HepG2 (cell line): ENCODE results near the gene SOCS1. TPM values are rescaled to one million over a fixed set of nuclear protein-coding genes. Genes with fewer than 3 reads are reported as not detected.

Source experiments
- FOXP1 ChIP-seq, 2 experiments: fragments of 450-650 bp in 1 of 2; IDR thresholded peaks; 2 replicates each; pipeline ENCODE4 v1.6.1; 2017 to 2018; ENCODE audit warnings: antibody characterized with exemption in 1 of 2
- JDP2 ChIP-seq: sonication (generic); formaldehyde crosslinking; IDR thresholded peaks from 2 replicates; pipeline ENCODE4 v1.8.1; 2022; ENCODE audit warnings: missing genetic modification reagents, borderline replicate concordance
- KAT2B ChIP-seq: fragments of 150-350 bp; IDR thresholded peaks from 2 replicates; pipeline ENCODE4 v1.6.1; 2014; ENCODE audit warnings: low read depth, low read length, borderline replicate concordance
- MIXL1 ChIP-seq: IDR thresholded peaks from 2 replicates; pipeline ENCODE4 v1.6.1; 2016
- POLR2A ChIP-seq, 2 experiments: IDR thresholded peaks; 2 replicates each; pipeline ENCODE4 v1.6.1; 2011; ENCODE audit warnings: low read depth in 2 of 2, low read length in 2 of 2, mild to moderate bottlenecking in 1 of 2, moderate library complexity in 1 of 2; ENCODE audit not compliant: insufficient read depth in 1 of 2
- RBAK ChIP-seq: sonication (generic); formaldehyde crosslinking; IDR thresholded peaks from 2 replicates; pipeline ENCODE4 v1.5.1; 2020; ENCODE audit warnings: mild to moderate bottlenecking, missing genetic modification reagents
- SNRNP70 ChIP-seq: fragments of 200-400 bp; formaldehyde crosslinking; IDR thresholded peaks from 2 replicates; pipeline ENCODE4 v1.6.1; 2017; ENCODE audit warnings: mild to moderate bottlenecking, low read depth, low read length, moderate library complexity
- TCF12 ChIP-seq, 2 experiments: fragments of 450-650 bp in 1 of 2; sonication (generic) in 1 of 2; formaldehyde crosslinking in 1 of 2; IDR thresholded peaks; 2 replicates each; pipeline versions ENCODE4 v1.6.1 to v1.8.0; 2017 to 2022; ENCODE audit warnings: antibody characterized with exemption in 1 of 2, mild to moderate bottlenecking in 1 of 2, missing genetic modification reagents in 1 of 2, moderate library complexity in 1 of 2
- ZMYM3 ChIP-seq: sonication (generic); formaldehyde crosslinking; IDR thresholded peaks from 2 replicates; pipeline ENCODE4 v1.5.1; 2020; ENCODE audit warnings: mild to moderate bottlenecking, missing genetic modification reagents
- ZNF12 ChIP-seq: sonication (generic); formaldehyde crosslinking; IDR thresholded peaks from 2 replicates; pipeline ENCODE4 v1.5.0; 2020; ENCODE audit warnings: missing genetic modification reagents
- ZNF432 ChIP-seq: sonication (generic); formaldehyde crosslinking; IDR thresholded peaks from 2 replicates; pipeline ENCODE4 v1.5.0; 2020; ENCODE audit warnings: missing genetic modification reagents, mild to moderate bottlenecking, borderline replicate concordance
- ZNF546 ChIP-seq: sonication (generic); formaldehyde crosslinking; conservative IDR thresholded peaks from 2 replicates; pipeline ENCODE4 v1.8.1; 2023; ENCODE audit warnings: mild to moderate bottlenecking, missing genetic modification reagents
- ZNF652 ChIP-seq: IDR thresholded peaks from 2 replicates; pipeline ENCODE4 v1.6.1; 2016; ENCODE audit warnings: low read depth, borderline replicate concordance
- ZNF883 ChIP-seq: sonication (generic); formaldehyde crosslinking; IDR thresholded peaks from 2 replicates; pipeline ENCODE4 v1.5.1; 2020; ENCODE audit warnings: mild to moderate bottlenecking, missing genetic modification reagents; ENCODE audit errors: not compliant biosample characterization
- ZSCAN30 ChIP-seq: sonication (generic); formaldehyde crosslinking; IDR thresholded peaks from 2 replicates; pipeline ENCODE4 v1.5.0; 2020; ENCODE audit warnings: mild to moderate bottlenecking, missing genetic modification reagents
- polyA plus RNA-seq, 8 experiments: library from polyadenylated mRNA; depleted of rRNA in 3 of 8; stranded (reverse) in 7 of 8; unstranded in 1 of 8; fragments of >200 nt; fragmentation: Illumina TruSeq in 4 of 8; extraction: Trizol in 4 of 8; gene quantifications; 2 replicates each; pipeline versions ENCODE4 v1.2.1 to v1.2.3, GENCODE V29; 2011 to 2016; ENCODE audit warnings: low read depth in 4 of 8, missing spikeins in 1 of 8, mixed read lengths in 1 of 8; ENCODE audit not compliant: insufficient read depth in 1 of 8
- total RNA-seq, 5 experiments: library from RNA; depleted of rRNA; stranded (reverse); fragments of >200 nt; fragmentation: Illumina TruSeq; extraction: Trizol; gene quantifications; 2 replicates each; pipeline ENCODE4 v1.2.3, GENCODE V29; 2016; ENCODE audit warnings: low read depth in 1 of 5
- TF ChIP-seq, protein P1 (sequence below): sonication (generic); formaldehyde crosslinking; IDR thresholded peaks from 2 replicates; pipeline ENCODE4 v1.4.0; 2020; ENCODE audit warnings: mild to moderate bottlenecking, missing genetic modification reagents
- TF ChIP-seq, protein P2 (sequence below): fragments of 450-650 bp; IDR thresholded peaks from 2 replicates; pipeline ENCODE4 v1.6.1; 2016
- TF ChIP-seq, protein P3 (sequence below): sonication (generic); formaldehyde crosslinking; IDR thresholded peaks from 2 replicates; pipeline ENCODE4 v1.4.0; 2020; ENCODE audit warnings: missing genetic modification reagents
- TF ChIP-seq, protein P4 (sequence below), 2 experiments: sonication (generic) in 1 of 2; formaldehyde crosslinking in 1 of 2; IDR thresholded peaks; 2 replicates each; pipeline versions ENCODE4 v1.5.1 to v1.6.1; 2011 to 2020; ENCODE audit warnings: borderline replicate concordance in 1 of 2, low read depth in 1 of 2, low read length in 1 of 2, mild to moderate bottlenecking in 1 of 2, missing genetic modification reagents in 1 of 2, moderate library complexity in 1 of 2

The SOCS1 gene
- total and polyA plus RNA-seq, 2 of the 13 experiments (the other 11 are each of a cell fraction or from before 2014, with no cell fraction given): 5.3 to 6.3 TPM

DNA sequence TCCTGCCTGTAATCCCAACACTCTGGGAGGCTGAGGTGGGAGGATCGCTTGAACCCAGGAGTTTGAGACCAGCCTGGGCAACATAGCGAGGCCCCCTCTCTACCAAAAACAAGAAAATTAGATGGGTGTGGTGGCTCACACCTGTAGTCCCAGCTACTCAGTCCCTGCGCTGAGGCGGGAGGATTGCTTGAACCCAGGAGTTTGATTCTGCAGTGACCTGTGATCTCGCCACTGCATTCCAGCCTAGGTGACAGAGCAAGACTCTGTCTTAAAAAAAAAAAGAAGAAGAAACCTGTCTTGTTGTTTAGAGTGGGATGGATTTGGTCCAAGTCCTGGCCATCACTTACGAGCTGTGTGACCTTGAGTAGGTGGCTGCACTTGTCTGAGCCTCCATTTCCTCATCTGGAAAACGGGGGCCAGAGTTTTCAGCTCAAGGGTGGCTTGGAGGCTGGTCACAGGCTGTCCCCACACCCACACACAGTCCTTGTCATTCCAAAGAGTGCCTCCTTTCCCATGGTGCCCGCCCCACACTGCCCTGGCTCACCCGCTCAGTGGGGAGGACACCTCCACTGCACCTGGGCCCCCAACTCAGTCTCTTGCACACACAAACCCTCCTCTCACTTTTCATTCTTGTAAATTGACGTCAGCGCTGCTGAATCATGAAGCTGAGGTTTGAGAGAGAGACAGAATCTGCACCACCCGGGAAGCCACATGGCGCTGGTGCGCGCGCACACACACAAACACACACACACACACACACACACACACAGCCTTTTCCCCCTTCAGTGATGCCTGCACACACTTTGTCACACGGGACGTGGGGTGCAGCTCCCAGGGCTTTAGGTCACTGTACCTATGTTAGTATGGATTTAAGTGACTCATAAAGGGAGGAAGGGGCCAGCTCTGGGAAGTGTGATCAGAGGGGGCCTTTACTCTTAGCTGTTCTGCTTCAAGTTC lies 4.2 kb downstream of the SOCS1 start (continued):
- TF ChIP-seq FOXP1 (IDR thresholded peaks at IDR 0.05): no peak
- TF ChIP-seq FOXP1 (CRISPR knock-in tag; IDR thresholded peaks at IDR 0.05): no peak
- 0 out of 2 replicates have a peak, but pooled peaks have one; percentile 15 for TF ChIP-seq ZMYM3 (CRISPR knock-in tag)
- TF ChIP-seq SNRNP70: no peak
- 0 out of 2 replicates have a peak, but pooled peaks have one; percentile 35 for TF ChIP-seq ZSCAN30 (CRISPR knock-in tag)
- TF ChIP-seq, protein P1, sequence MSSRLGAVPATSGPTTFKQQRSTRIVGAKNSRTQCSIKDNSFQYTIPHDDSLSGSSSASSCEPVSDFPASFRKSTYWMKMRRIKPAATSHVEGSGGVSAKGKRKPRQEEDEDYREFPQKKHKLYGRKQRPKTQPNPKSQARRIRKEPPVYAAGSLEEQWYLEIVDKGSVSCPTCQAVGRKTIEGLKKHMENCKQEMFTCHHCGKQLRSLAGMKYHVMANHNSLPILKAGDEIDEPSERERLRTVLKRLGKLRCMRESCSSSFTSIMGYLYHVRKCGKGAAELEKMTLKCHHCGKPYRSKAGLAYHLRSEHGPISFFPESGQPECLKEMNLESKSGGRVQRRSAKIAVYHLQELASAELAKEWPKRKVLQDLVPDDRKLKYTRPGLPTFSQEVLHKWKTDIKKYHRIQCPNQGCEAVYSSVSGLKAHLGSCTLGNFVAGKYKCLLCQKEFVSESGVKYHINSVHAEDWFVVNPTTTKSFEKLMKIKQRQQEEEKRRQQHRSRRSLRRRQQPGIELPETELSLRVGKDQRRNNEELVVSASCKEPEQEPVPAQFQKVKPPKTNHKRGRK (CRISPR knock-in tag): no peak
- no peak for TF ChIP-seq RBAK (CRISPR knock-in tag)
- no peak for TF ChIP-seq ZNF12 (CRISPR knock-in tag)
- TF ChIP-seq, protein P2, sequence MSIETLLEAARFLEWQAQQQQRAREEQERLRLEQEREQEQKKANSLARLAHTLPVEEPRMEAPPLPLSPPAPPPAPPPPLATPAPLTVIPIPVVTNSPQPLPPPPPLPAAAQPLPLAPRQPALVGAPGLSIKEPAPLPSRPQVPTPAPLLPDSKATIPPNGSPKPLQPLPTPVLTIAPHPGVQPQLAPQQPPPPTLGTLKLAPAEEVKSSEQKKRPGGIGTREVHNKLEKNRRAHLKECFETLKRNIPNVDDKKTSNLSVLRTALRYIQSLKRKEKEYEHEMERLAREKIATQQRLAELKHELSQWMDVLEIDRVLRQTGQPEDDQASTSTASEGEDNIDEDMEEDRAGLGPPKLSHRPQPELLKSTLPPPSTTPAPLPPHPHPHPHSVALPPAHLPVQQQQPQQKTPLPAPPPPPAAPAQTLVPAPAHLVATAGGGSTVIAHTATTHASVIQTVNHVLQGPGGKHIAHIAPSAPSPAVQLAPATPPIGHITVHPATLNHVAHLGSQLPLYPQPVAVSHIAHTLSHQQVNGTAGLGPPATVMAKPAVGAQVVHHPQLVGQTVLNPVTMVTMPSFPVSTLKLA: no peak
- no peak for TF ChIP-seq TCF12 (IDR thresholded peaks at IDR 0.05)
- no peak for TF ChIP-seq TCF12 (CRISPR knock-in tag; IDR thresholded peaks at IDR 0.05)
- TF ChIP-seq JDP2 (CRISPR knock-in tag): no peak
- TF ChIP-seq, protein P3, sequence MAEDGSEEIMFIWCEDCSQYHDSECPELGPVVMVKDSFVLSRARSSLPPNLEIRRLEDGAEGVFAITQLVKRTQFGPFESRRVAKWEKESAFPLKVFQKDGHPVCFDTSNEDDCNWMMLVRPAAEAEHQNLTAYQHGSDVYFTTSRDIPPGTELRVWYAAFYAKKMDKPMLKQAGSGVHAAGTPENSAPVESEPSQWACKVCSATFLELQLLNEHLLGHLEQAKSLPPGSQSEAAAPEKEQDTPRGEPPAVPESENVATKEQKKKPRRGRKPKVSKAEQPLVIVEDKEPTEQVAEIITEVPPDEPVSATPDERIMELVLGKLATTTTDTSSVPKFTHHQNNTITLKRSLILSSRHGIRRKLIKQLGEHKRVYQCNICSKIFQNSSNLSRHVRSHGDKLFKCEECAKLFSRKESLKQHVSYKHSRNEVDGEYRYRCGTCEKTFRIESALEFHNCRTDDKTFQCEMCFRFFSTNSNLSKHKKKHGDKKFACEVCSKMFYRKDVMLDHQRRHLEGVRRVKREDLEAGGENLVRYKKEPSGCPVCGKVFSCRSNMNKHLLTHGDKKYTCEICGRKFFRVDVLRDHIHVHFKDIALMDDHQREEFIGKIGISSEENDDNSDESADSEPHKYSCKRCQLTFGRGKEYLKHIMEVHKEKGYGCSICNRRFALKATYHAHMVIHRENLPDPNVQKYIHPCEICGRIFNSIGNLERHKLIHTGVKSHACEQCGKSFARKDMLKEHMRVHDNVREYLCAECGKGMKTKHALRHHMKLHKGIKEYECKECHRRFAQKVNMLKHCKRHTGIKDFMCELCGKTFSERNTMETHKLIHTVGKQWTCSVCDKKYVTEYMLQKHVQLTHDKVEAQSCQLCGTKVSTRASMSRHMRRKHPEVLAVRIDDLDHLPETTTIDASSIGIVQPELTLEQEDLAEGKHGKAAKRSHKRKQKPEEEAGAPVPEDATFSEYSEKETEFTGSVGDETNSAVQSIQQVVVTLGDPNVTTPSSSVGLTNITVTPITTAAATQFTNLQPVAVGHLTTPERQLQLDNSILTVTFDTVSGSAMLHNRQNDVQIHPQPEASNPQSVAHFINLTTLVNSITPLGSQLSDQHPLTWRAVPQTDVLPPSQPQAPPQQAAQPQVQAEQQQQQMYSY (CRISPR knock-in tag): no peak
- TF ChIP-seq POLR2A (IDR thresholded peaks at IDR 0.05; ENCODE audit: insufficient read depth in 1 of 2, low read depth in 2 of 2, low read length in 2 of 2): peak in 1 of 2 experiments; percentile 6; a peak in 1 of 4 replicates
- no peak for TF ChIP-seq ZNF652 (CRISPR knock-in tag)
- TF ChIP-seq ZNF546: no peak
- TF ChIP-seq, protein P4, sequence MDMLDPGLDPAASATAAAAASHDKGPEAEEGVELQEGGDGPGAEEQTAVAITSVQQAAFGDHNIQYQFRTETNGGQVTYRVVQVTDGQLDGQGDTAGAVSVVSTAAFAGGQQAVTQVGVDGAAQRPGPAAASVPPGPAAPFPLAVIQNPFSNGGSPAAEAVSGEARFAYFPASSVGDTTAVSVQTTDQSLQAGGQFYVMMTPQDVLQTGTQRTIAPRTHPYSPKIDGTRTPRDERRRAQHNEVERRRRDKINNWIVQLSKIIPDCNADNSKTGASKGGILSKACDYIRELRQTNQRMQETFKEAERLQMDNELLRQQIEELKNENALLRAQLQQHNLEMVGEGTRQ (IDR thresholded peaks at IDR 0.05; ENCODE audit: low read depth, low read length): no peak
- TF ChIP-seq, protein P4 (CRISPR knock-in tag; IDR thresholded peaks at IDR 0.05; ENCODE audit: borderline replicate concordance): no peak
- no peak for TF ChIP-seq MIXL1 (CRISPR knock-in tag)
- no peak for TF ChIP-seq KAT2B
- no peak for TF ChIP-seq ZNF883 (CRISPR knock-in tag)
- no peak for TF ChIP-seq ZNF432 (CRISPR knock-in tag)
